Breast epithelium (tissue), 3 donors: ENCODE data around the gene ABCA13.

ENCODE experiments used
- POLR2A ChIP-seq: fragments of 450-650 bp; IDR thresholded peaks from one replicate; pipeline ENCODE4 v1.6.1; 2016; ENCODE audit warnings: antibody characterized with exemption, mild to moderate bottlenecking, moderate library complexity
- TF ChIP-seq, protein P1 (sequence below), 3 donors: fragments of 450-650 bp; IDR thresholded peaks; one replicate each; pipeline ENCODE4 v1.5.1; 2016 to 2017; ENCODE audit warnings: antibody characterized with exemption in 3 of 3, mild to moderate bottlenecking in 3 of 3, moderate library complexity in 3 of 3

DNA sequence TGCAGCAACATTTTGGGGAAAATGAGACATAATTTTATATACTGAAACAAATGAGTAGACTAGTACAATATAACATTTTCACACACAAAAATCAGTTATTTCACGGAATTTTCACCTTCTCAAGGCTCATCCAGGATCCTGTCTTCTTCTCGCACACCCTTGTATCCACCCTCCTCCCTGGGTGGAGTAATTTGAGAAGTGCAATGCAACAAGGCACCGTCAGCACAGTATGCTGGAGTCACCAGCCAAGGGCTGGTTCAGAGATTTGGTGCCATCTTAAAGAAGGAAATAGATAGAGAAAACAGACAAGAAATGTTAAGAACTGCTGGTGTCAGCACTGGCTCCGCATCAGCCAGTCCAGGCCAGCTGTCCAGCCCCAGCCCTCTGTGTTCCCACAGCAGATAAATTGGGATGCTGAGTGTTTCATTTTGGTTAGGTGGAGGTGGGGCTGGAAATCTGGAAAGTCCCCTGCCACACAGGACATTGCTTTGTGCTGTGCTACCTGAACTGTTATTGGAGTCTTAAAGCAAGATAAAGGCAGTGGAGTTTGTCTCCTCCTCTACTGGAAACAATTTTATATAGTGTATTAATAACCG lies 176.1 kb downstream of the ABCA13 start:
- no peak for TF ChIP-seq POLR2A
- TF ChIP-seq, protein P1, sequence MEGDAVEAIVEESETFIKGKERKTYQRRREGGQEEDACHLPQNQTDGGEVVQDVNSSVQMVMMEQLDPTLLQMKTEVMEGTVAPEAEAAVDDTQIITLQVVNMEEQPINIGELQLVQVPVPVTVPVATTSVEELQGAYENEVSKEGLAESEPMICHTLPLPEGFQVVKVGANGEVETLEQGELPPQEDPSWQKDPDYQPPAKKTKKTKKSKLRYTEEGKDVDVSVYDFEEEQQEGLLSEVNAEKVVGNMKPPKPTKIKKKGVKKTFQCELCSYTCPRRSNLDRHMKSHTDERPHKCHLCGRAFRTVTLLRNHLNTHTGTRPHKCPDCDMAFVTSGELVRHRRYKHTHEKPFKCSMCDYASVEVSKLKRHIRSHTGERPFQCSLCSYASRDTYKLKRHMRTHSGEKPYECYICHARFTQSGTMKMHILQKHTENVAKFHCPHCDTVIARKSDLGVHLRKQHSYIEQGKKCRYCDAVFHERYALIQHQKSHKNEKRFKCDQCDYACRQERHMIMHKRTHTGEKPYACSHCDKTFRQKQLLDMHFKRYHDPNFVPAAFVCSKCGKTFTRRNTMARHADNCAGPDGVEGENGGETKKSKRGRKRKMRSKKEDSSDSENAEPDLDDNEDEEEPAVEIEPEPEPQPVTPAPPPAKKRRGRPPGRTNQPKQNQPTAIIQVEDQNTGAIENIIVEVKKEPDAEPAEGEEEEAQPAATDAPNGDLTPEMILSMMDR (IDR thresholded peaks at IDR 0.05), result no peak
